HG03575 (cell line): ENCODE data around the gene SEC23IP.
"Not testable (repeated sequence)": the region's sequence is repeated elsewhere in the genome, so short reads cannot be mapped to it uniquely, and the experiment has no call there.

ENCODE experiments used
- ATAC-seq: cut with Tn5 transposase; IDR thresholded peaks from one replicate; pipeline ENCODE4 v1.9.1; 2021; ENCODE audit not compliant: unreplicated experiment, insufficient number of reproducible peaks, low FRiP score; ENCODE audit errors: extremely low read depth

SEC23IP gene

DNA sequence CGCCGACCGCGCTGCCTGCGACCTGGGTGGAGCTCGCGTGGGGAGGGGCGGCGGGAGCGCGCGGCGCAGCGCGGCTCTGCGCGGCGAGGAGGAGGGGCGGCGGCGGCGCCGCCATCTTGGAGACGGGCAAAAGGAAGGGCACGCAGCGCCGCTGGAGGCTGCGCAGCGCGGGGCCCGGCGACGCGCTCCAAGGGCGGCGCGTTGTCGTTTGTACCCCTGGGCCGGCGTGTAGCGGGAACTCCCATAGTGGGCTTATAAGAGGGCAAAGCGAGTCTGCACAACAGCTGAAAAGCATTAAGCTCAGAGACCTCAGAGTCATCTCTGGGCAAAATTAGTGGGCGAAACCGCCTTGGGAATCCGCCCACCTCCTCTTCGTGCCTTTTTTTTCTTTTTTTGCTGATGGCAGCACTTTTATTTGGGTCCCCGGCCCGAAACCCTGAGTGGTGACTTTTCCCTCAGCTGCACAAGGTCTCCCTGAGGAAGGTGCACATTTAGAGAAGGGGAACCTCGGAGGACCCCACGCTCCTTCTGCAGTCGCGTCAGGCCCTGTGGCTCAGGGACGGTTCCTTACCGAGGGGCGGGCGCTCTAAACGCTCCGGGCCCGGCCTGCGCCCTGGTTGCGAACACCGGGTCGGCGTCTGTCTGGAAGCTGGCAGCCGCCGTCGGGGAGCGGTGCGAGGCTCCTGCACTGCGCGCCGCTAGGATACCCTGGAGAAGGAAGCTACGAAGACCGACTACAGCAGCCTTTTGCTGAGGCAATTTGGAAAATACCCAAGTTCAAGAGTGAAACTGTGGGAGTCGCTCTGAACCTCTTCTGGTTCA is 19.5 kb upstream of the SEC23IP start:
- ATAC-seq, result peak; percentile 47

DNA sequence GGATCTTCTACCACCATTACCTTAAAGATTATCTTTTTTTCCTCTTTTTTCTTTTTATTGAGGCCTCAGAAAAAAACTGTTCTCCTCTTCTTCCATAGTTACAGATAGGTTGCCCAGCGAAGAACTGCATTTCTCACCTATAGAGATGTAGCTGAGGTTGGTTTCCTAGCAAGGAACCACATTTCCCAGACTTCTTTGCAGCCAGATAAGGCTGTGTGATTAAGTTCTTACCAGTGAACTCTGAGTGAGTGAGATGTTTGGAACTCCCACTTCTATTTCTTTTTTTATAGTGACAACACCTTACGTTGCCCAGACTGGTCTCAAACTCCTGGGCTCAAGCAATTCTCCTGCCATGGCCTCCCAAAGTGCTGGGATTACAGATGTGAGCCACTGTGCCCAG is 14.0 kb upstream of the SEC23IP start:
- ATAC-seq, result no peak

DNA sequence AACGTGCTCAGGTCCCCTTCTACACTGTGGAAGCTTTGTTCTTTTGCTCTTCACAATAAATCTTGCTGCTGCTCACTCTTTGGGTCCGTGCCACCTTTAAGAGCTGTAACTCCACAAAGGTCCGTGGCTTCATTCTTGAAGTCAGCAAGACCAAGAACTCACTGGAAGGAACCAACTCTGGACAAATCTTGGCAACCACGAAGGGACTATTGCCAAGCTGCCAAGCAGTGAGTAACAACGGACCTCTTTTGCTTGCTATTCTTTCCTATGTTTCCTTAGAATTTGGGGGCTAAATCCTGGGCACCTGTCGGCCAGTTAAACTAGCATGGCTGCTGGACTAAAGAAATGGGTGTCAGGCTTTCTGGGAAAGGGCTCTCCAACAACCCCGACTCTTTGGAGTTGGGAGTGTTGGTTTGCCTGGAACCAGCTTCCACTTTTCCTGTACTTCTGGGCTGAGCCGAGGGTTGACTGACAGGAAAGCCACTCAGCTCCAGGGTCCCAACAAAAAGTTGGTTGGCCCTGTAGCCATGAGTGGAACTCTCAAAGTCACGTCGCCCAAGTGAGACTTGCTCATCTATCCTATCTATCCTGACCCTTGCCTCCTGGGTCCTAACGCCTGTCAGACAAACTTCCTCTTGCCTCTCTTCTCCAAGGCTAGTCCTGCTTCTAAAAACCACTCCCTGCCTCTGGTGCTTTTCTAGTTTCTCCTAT is 8.5 kb upstream of the SEC23IP start:
- ATAC-seq, result not testable (repeated sequence)

DNA sequence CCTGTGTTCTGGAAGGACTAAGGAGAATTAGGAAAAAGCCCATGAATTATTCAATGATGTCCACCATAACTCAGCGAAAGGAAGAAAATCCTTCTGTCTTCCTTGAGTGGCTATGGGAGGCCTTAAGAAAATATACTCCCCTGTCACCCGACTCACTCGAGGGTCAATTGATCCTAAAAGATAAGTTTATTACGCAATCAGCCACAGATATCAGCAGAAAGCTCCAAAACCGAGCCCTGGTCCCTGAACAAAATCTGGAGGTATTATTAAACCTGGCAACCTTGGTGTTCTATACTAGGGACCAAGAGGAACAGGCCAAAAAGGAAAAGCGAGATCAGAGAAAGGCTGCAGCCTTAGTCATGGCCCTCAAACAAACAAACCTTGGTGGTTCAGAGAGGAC is 6.5 kb upstream of the SEC23IP start:
- ATAC-seq, result not testable (repeated sequence)

DNA sequence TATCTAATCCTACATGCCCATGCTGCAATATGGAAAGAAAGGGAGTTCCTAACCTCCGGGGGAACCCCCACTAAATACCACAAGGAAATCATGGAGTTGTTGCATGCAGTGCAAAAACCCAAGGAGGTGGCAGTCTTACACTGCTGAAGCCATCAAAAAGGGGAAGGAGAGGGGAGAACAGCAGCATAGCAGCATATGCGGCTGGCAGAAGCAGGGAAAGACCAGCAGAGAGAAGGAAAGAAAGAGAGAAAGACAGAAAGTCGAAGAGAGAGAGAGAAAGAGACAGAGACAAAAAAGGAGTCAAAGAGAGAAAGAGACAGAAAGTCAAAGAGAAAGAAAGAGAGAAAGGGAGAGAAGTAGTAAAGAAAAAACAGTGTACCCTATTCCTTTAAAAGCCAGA is 3.8 kb upstream of the SEC23IP start:
- not testable (repeated sequence) for ATAC-seq

DNA sequence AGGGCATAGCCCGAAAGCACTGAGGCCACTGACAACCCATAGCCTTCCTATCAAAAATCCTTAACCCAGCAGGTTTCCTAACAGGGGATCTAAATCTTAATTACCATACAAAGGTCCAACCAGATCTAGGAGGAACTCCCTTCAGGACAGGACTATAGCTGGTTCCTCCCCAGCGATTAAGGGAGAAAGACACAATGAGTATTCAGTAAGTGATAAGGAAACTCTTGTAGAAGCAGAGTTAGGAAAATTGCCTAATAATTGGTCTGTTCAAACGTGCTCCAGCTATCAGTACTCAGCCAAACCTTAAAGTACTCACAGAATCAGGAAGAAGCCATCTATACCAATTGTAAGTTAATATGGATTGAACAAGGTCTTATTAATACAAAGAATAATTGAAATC is 3.3 kb upstream of the SEC23IP start:
- ATAC-seq, result not testable (repeated sequence)

DNA sequence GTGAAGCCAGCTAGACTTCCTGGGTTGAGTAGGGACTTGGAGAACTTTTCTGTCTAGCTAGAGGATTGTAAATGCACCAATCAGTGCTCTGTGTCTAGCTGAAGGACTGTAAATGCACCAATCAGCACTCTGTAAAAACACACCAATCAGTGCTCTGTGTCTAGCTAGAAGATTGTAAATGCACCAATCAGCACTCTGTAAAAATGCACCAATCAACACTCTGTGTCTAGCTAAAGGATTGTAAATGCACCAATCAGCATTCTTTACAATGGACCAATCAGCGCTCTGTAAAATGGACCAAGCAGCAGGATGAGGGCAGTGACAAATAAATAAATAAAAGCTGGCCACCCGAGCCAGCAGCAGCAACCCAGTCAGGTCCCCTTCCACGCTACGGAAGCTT is 2.2 kb upstream of the SEC23IP start:
- ATAC-seq, result not testable (repeated sequence)

DNA sequence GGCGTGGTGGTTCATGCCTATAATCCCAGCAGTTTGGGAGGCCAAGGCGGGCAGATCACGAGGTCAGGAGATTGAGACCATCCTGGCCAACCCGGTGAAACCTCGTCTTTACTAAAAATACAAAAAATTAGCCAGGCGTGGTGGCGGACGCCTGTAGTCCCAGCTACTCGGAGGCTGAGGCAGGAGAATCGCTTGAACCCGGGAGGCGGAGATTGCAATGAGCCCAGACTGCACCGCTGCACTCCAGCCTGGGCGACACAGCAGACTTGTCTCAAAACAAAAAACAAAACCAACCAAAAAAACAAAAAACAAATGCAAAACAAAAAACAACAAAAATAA is 712 bp upstream of the SEC23IP start:
- not testable (repeated sequence) for ATAC-seq

DNA sequence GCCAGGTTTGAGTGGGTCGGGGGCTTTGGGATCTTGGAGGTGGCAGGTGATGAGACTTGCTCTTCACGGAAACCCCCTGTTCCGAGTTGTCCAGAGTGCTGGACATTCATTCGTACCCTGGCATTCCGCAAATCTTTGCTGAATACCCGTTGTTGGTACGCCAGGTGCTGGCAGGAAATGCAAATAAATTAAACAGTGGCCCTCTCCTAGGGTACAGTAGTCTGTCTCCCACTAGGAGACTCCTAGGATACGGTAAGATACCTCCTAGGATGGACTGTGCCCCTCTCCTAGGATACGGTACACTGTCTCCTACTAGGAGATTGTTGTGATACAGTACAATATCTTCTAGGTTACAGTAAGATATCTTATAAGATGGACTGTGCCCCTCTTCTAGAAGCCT is 544 bp downstream of the SEC23IP start:
- no peak for ATAC-seq

DNA sequence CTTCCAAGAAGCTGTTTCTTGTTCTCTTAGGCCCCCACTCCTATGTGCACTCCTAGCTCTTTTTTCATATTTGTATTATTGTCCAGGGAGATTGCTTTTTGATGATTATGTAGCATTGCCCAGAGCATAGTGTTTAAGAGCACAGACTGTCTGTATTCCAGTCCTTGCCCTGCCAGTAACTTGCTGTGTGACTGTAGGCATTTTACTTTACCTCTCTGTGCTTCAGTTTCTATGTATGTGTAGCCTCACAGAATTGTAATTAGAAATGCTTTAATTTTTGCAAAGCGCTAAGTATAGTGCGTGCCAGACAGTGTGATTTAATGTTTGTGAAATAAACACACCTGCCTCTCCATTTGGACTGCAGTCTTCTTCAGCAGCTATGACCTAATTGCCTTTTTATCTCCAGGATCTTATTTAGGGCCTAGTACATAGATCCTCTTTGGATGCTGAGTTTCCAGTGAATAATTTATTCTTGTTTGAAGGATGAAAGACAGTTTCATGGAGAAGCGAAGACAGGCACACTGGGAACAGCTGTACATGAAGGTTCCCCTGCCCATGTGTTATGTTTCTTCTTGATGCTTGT is 1.4 kb downstream of the SEC23IP start:
- no peak for ATAC-seq

DNA sequence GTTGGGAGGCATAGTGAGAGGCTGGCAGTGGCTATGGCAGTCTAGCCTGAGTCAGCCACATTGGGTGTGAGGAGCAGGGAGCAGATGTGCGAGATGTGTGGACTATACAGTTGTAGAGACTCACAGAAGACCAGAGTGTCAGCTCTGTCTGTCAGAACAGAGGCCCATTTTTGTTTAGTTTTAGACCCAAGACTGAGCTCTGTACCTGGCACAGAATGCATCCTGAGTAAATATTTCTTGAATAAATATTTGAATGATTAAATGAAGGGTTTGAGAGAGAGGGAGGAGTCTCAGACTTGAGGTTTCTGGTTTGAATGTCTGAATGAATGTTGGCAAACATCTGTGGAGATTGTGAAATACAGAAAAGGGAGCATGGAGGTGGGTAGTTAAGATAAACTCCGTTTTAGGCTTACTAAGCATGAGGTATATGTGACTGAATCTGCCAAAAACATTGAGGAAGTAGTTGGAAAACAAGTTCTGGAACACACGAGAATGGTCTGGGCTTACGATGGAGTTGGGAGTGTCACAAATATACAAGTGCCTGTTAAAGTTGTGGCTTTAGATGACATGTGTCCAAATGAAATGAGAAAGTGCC is 3.6 kb downstream of the SEC23IP start:
- no peak for ATAC-seq

DNA sequence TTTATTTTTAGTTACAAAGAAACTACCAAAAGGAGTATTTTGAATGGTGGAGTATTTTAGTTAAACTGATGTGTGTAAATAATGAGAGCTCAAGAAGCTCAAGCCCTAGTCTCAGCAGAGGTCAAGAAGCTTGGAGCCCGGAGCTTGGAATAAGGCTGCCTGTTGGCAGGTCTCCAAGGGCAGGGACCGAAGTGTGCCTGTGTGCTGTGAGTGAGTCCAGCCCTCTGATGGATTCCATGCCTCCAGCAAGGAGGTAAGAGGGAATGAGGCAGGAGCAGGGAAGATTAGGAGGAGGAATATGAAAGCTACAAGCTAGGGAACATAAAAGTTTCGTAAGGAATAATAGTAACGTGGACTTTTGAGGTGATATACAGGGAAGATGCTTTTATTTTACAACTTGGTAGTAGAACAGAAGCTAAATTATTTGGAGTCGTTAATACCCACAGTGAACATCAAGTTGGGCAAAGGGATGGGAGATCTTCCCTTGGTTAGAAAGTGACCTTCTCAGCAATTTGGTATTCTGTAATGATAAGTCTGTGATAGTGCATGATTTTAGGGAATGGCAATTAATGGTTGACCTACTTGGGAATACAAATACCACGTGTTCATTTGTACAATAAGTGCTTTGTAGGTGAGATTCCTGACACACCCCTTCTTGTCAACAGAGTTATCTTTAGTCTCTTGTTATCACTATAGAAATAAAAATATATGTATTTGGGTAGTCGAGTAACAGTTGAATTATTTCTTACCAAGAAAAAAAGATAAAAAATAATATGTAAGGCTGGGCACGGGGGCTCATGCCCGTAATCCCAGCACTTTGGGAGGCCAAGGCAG is 4.6 kb downstream of the SEC23IP start:
- ATAC-seq, result no peak

DNA sequence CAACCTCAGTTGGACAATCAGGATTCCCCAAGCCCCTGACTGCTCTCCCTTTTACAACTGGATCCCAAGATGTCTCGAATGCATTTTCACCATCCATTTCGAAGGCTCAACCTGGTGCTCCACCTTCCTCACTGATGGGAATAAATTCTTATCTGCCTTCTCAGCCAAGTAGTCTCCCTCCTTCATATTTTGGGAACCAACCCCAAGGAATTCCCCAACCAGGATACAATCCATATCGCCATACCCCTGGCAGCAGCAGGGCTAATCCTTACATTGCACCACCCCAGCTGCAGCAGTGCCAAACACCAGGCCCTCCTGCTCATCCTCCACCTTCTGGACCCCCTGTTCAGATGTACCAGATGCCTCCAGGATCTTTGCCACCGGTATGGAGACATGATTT is 6.0 kb downstream of the SEC23IP start:
- no peak for ATAC-seq

DNA sequence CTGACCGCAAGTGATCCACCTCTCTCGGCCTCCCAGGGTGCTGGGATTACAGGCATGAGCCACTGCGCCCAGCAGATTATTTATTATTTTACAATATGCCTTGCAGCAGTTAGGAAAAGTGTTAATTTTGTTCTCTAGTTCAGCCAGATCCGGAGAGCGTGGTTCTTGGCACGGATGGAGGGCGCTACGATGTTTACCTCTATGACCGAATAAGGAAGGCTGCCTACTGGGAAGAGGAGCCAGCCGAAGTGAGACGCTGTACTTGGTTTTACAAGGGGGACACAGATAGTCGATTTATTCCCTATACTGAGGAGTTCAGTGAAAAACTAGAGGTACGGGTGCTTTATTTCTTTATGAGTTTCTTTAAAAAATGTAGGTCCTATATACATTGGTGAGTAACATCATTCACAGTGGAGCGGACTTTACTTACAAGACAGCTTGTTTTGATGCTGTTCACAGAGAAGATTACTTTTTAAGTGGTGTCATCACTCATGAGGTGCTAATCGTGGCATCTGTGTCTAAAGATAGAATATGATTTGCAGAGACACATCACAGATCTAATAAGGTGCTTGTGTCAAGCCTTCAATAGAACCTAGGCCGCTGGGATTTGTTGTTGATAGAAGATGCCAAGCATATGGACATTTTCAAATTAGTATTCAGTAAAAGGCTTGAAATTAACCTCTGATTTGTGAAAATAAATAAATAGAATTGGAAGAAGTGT is 11.6 kb downstream of the SEC23IP start:
- no peak for ATAC-seq

DNA sequence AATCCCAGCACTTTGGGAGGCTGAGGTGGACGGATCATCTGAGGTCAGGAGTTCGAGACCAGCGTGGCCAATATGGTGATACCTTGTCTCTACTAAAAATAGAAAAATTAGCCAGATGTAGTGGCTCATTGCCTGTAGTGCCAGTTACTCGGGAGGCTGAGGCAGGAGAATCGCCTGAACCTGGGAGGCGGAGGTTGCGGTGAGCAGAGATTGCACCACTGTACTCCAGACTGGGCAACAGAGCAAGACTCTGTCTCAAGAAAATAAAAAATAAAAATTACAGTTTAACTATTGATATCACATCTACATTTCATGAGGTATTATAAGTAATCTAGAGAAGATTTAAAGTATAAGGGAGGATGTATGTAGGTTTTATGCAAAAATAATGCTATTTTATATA is 15.2 kb downstream of the SEC23IP start:
- ATAC-seq, result not testable (repeated sequence)

DNA sequence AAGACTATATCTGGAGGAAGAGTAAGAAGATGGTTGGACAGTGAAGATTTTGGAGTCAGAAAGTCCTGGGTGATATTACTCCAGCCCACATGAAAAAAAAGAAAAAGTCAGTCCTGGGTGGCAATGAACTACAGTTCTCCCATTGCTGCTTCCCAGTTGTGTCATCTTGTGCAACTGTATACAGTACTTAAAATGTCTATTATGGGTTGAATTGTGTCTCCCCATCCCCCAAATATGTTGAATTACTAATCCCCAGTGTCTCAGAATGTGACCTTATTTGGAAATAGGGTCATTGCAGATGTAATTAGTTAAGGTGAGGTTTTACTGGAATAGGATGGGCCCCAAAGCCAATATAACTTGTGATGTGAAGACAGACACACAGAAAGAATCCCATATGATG is 15.6 kb downstream of the SEC23IP start:
- no peak for ATAC-seq

DNA sequence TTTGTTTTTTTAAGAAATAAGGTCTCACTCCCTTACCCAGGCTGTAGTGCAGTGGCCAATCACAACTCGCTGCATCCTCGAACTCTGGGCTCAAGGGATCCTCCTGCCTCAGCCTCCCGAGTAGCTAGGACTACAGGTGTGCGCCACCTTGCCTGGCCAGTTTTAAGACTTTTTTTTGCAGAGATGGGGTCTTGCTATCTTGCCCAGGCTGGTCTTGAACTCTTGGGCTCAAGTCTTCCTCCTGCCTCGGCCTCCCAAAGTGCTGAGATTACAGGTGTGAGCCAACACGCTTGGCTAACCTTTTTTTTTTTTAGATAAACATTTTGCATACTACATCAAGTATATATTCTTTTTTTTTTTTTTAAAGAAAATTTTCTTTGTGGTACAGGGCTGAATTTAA is 18.2 kb downstream of the SEC23IP start:
- no peak for ATAC-seq

DNA sequence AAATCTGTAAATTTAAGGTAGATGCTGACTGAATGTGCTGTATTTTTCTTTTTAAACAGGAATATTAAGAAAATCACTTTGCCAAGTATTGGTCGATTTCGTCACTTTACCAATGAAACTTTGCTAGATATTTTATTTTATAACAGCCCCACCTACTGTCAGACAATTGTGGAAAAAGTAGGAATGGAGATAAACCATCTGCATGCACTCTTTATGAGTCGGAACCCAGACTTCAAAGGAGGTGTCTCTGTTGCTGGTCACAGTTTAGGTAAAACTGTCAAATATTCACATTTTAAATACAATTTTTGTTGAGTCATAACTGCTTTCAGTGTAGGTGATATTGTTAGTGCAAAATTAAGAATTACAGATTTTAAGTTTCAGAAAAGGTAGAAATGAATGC is 25.2 kb downstream of the SEC23IP start:
- ATAC-seq, result no peak
